NOMO-1 treated with DMSO at 0.1 percent for 48 hours (cell line): ENCODE results near the gene IPMK.

ENCODE experiments used
- DNase-seq: peaks from one replicate; lab custom pipeline; 2025; ENCODE audit not compliant: unreplicated experiment; lab: John Stamatoyannopoulos, UW

The IPMK gene

GRCh38 chr10:58267713-58268453, at the start of gene IPMK:
Gene IPMK, minus strand, starts transcription at chr10:58267894. Its CDS starts 283 bp downstream, at chr10:58267611.
- peak; percentile 88 for DNase-seq

GRCh38 chr10:58316874-58317273, 49.2 kb upstream of the IPMK start:
- DNase-seq, result no peak

- DNase-seq, result no peak
Observed at GRCh38 chr10:58311026-58311425, 43.3 kb upstream of the IPMK start.

GRCh38 chr10:58307676-58308075, 40.0 kb upstream of the IPMK start:
- no peak for DNase-seq

- DNase-seq, result no peak
Observed at GRCh38 chr10:58305821-58306220, 38.1 kb upstream of the IPMK start.

- no peak for DNase-seq
Observed at GRCh38 chr10:58304099-58304633, 36.5 kb upstream of the IPMK start.

GRCh38 chr10:58302254-58302653, 34.6 kb upstream of the IPMK start:
- no peak for DNase-seq

- no peak for DNase-seq
Observed at GRCh38 chr10:58300676-58301075, 33.0 kb upstream of the IPMK start.

GRCh38 chr10:58299580-58299979, 31.9 kb upstream of the IPMK start:
- peak; percentile 83 for DNase-seq

- no peak for DNase-seq
Observed at GRCh38 chr10:58293989-58294388, 26.3 kb upstream of the IPMK start.

GRCh38 chr10:58291538-58292174, 24.0 kb upstream of the IPMK start:
- DNase-seq, result peak; percentile 68

- peak; percentile 95 for DNase-seq
Observed at GRCh38 chr10:58282615-58283014, 14.9 kb upstream of the IPMK start.

- no peak for DNase-seq
Observed at GRCh38 chr10:58281092-58281752, 13.5 kb upstream of the IPMK start.

- no peak for DNase-seq
Observed at GRCh38 chr10:58280477-58280876, 12.8 kb upstream of the IPMK start.

- no peak for DNase-seq
Observed at GRCh38 chr10:58278962-58279307, 11.2 kb upstream of the IPMK start.

GRCh38 chr10:58278274-58278961, 10.7 kb upstream of the IPMK start:
- DNase-seq, result no peak

- no peak for DNase-seq
Observed at GRCh38 chr10:58275908-58276307, 8.2 kb upstream of the IPMK start.

GRCh38 chr10:58275261-58275660, 7.6 kb upstream of the IPMK start:
- DNase-seq, result no peak

- no peak for DNase-seq
Observed at GRCh38 chr10:58269782-58270290, 2.1 kb upstream of the IPMK start.

- peak; percentile 97 for DNase-seq
Observed at GRCh38 chr10:58268946-58269781, 1.5 kb upstream of the IPMK start, which contains the start of gene CISD1. Gene CISD1, plus strand, starts transcription at chr10:58269162. Its CDS starts 112 bp downstream, at chr10:58269274.
